ENCODE data around the gene ACKR2.

DNA sequence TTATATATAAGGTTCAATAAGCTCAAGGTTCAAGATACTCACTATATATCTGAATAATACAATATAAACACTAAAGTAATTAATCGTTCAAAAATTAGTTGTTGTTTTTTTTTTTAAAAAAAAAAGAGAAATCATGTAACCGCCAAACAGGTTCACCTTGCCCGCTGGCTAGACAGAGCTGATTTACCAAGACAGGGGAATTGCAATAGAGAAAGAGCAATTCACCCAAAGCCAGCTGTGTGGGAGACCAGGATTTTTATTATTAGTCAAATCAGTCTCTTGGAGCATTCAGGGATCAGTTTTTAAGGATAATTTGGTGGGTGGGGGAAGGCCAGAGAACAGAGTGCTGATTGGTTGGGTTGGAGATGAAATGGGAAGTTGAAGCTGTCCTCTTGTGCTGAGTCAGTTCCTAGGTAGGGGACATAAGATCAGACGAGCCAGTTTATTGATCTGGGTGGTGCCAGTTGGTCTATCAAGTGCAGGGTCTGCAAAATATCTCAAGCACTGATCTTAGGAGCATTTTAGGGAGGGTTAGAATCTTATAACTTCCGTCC is 12.8 kb upstream of the ACKR2 start:
- TF ChIP-seq, protein P1, sequence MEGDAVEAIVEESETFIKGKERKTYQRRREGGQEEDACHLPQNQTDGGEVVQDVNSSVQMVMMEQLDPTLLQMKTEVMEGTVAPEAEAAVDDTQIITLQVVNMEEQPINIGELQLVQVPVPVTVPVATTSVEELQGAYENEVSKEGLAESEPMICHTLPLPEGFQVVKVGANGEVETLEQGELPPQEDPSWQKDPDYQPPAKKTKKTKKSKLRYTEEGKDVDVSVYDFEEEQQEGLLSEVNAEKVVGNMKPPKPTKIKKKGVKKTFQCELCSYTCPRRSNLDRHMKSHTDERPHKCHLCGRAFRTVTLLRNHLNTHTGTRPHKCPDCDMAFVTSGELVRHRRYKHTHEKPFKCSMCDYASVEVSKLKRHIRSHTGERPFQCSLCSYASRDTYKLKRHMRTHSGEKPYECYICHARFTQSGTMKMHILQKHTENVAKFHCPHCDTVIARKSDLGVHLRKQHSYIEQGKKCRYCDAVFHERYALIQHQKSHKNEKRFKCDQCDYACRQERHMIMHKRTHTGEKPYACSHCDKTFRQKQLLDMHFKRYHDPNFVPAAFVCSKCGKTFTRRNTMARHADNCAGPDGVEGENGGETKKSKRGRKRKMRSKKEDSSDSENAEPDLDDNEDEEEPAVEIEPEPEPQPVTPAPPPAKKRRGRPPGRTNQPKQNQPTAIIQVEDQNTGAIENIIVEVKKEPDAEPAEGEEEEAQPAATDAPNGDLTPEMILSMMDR (IDR thresholded peaks at IDR 0.05; ENCODE audit: low read depth, low read length), result no peak
- TF ChIP-seq EZH2phosphoT487 (IDR thresholded peaks at IDR 0.05; ENCODE audit: low read depth), result no peak
